A549 (cell line): ENCODE measurements around the gene TMEM269. TPM values are rescaled to one million over a fixed set of nuclear protein-coding genes. Genes with fewer than 3 reads are reported as not detected.

Experiments used
- ATAC-seq, 2 experiments: fragments of 200-7000 bp in 1 of 2; fragments of >200 bp in 1 of 2; cut with Nextera tagmentation in 1 of 2; cut with Tn5 transposase in 1 of 2; 3 replicates each; pipeline versions ENCODE4 v1.8.0 to v1.9.1; 2018 to 2020; ENCODE audit warnings: mild to moderate bottlenecking in 1 of 2, moderate library complexity in 1 of 2
- CTCF ChIA-PET: fragments of 300-600 bp; sonication (Branson Sonifier 250); formaldehyde crosslinking; extraction: SDS; loops from one replicate; lab custom pipeline; 2021; ENCODE audit warnings: antibody characterized with exemption, inconsistent platforms; lab: Yijun Ruan, JAX
- POLR2A ChIA-PET: fragments of 350-600 bp; formaldehyde crosslinking; extraction: SDS; loops from one replicate; lab custom pipeline; 2021; ENCODE audit warnings: antibody characterized with exemption, inconsistent platforms; lab: Yijun Ruan, JAX
- DNase-seq, 2 experiments: peaks; one replicate each; pipeline versions ENCODE4 v3.0.0 to v3.0.0-alpha.2; 2011 to 2016; ENCODE audit warnings: low read depth in 1 of 2, low spot score in 1 of 2
- FAIRE-seq: peaks from 2 replicates; lab custom pipeline; 2011; peaks lifted over from hg19 to GRCh38; lab: Jason Lieb, UNC
- H3K27ac ChIP-seq, 2 experiments: fragments of >200 bp; sonication (Bioruptor Twin); formaldehyde crosslinking; 3 replicates each; pipeline ENCODE4 v1.5.1; 2016 to 2017
- H3K4me1 ChIP-seq: fragments of >200 bp; sonication (Bioruptor Twin); formaldehyde crosslinking; 3 replicates; pipeline ENCODE4 v1.6.1; 2016
- H3K4me2 ChIP-seq: fragments of >200 bp; sonication (Bioruptor Twin); formaldehyde crosslinking; 3 replicates; pipeline ENCODE4 v1.6.1; 2016
- H3K4me3 ChIP-seq: fragments of >200 bp; sonication (Bioruptor Twin); formaldehyde crosslinking; 3 replicates; pipeline ENCODE4 v1.5.1; 2016
- H3K9me3 ChIP-seq: fragments of >200 bp; sonication (Bioruptor Twin); formaldehyde crosslinking; 3 replicates; pipeline ENCODE4 v1.6.1; 2016
- BHLHE40 ChIP-seq: IDR thresholded peaks from 2 replicates; pipeline ENCODE4 v1.6.1; 2012; ENCODE audit warnings: low read depth, low read length, inconsistent platforms
- CBX8 ChIP-seq: fragments of 200-600 bp; sonication (generic); IDR thresholded peaks from 2 replicates; pipeline ENCODE4 v1.6.1; 2016
- CHD2 ChIP-seq: fragments of 150-350 bp; IDR thresholded peaks from 2 replicates; pipeline ENCODE4 v1.6.1; 2014; ENCODE audit warnings: low read length; ENCODE audit not compliant: partially characterized antibody
- CTCF ChIP-seq: fragments of >200 bp; sonication (Bioruptor Twin); formaldehyde crosslinking; IDR thresholded peaks from 3 replicates; pipeline ENCODE4 v1.5.1; 2016
- E2F6 ChIP-seq: IDR thresholded peaks from 2 replicates; pipeline ENCODE4 v1.6.1; 2012; ENCODE audit warnings: low read depth, borderline replicate concordance
- ELK1 ChIP-seq: fragments of 150-350 bp; IDR thresholded peaks from 2 replicates; pipeline ENCODE4 v1.6.1; 2014; ENCODE audit warnings: low read depth, mild to moderate bottlenecking, low read length
- ESRRA ChIP-seq: fragments of 150-350 bp; IDR thresholded peaks from 2 replicates; pipeline ENCODE4 v1.6.1; 2014; ENCODE audit warnings: mild to moderate bottlenecking, low read length, borderline replicate concordance
- FOSB ChIP-seq: fragments of 250-450 bp; sonication (Bioruptor Pico); IDR thresholded peaks from 2 replicates; pipeline ENCODE4 v1.5.0; 2020; ENCODE audit warnings: mild to moderate bottlenecking, moderate library complexity
- FOSL2 ChIP-seq, 2 experiments: fragments of 450-650 bp in 1 of 2; fragments of >200 bp in 1 of 2; sonication (Bioruptor Twin) in 1 of 2; formaldehyde crosslinking; IDR thresholded peaks; 2 replicates each; pipeline versions ENCODE4 v1.5.0 to v1.6.1; 2016 to 2020; ENCODE audit warnings: mild to moderate bottlenecking in 1 of 2, moderate library complexity in 1 of 2
- FOXS1 ChIP-seq: fragments of 250-450 bp; sonication (Bioruptor Pico); IDR thresholded peaks from 2 replicates; pipeline ENCODE4 v1.5.0; 2020; ENCODE audit warnings: mild to moderate bottlenecking, moderate library complexity
- HDAC2 ChIP-seq: fragments of 200-600 bp; sonication (generic); IDR thresholded peaks from 2 replicates; pipeline ENCODE4 v1.6.1; 2016
- HOXB13 ChIP-seq: fragments of 250-450 bp; sonication (Bioruptor Pico); IDR thresholded peaks from 2 replicates; pipeline ENCODE4 v1.5.0; 2020; ENCODE audit warnings: low read depth, mild to moderate bottlenecking, moderate library complexity
- HOXB5 ChIP-seq: fragments of 250-450 bp; sonication (Bioruptor Pico); IDR thresholded peaks from 2 replicates; pipeline ENCODE4 v1.5.0; 2020; ENCODE audit warnings: mild to moderate bottlenecking, moderate library complexity
- KDM5A ChIP-seq: fragments of 200-600 bp; sonication (generic); IDR thresholded peaks from 2 replicates; pipeline ENCODE4 v1.6.1; 2016; ENCODE audit warnings: antibody characterized with exemption, mild to moderate bottlenecking
- NFE2L2 ChIP-seq: fragments of 150-350 bp; conservative IDR thresholded peaks from 2 replicates; pipeline ENCODE4 v1.6.1; 2014; ENCODE audit warnings: low read length
- RAD21 ChIP-seq, 2 experiments: fragments of >200 bp in 1 of 2; sonication (Bioruptor Twin) in 1 of 2; formaldehyde crosslinking in 1 of 2; IDR thresholded peaks in 1 of 2; conservative IDR thresholded peaks in 1 of 2; 2 replicates in 1 of 2; 3 replicates in 1 of 2; pipeline ENCODE4 v1.6.1; 2012 to 2018; ENCODE audit warnings: inconsistent platforms in 1 of 2
- RCOR1 ChIP-seq: fragments of 150-350 bp; IDR thresholded peaks from 2 replicates; pipeline ENCODE4 v1.6.1; 2014; ENCODE audit warnings: antibody characterized with exemption, low read length, low read depth
- SMC3 ChIP-seq: fragments of >200 bp; sonication (Bioruptor Twin); formaldehyde crosslinking; IDR thresholded peaks from 3 replicates; pipeline ENCODE4 v1.6.1; 2018; ENCODE audit warnings: inconsistent platforms
- SREBF2 ChIP-seq: fragments of 450-650 bp; IDR thresholded peaks from 2 replicates; pipeline ENCODE4 v1.6.1; 2014; ENCODE audit warnings: mild to moderate bottlenecking, moderate library complexity
- ZNF302 ChIP-seq: fragments of 250-450 bp; sonication (Bioruptor Pico); IDR thresholded peaks from 2 replicates; pipeline ENCODE4 v1.9.0; 2021; ENCODE audit warnings: inconsistent platforms, mild to moderate bottlenecking, moderate library complexity
- ZSCAN20 ChIP-seq: fragments of 250-450 bp; sonication (Bioruptor Pico); IDR thresholded peaks from 2 replicates; pipeline ENCODE4 v1.8.0; 2022; ENCODE audit warnings: mild to moderate bottlenecking, moderate library complexity
- WGBS: methylation state at CpG from one replicate; pipeline ENCODE4 v1.1.6; 2017; ENCODE audit errors: missing lambda C conversion rate; 5-methylcytosine and 5-hydroxymethylcytosine counted together
- polyA plus RNA-seq, 4 experiments: library from polyadenylated mRNA; depleted of rRNA in 3 of 4; stranded (reverse); fragments of >200 nt; fragmentation: RNase III in 1 of 4; extraction: RNeasy Plus Mini Kit Qiagen cat#74134 plus additional on column Dnase treatment in 1 of 4; gene quantifications; 2 replicates in 3 of 4; 3 replicates in 1 of 4; pipeline ENCODE4 v1.2.3, GENCODE V29; 2011 to 2017

The TMEM269 gene
- polyA plus RNA-seq, 2 of the 4 experiments (the other 2 are of a cell fraction): 0.21 TPM

- no peaks in the 10 kb centered on the region for H3K4me1 ChIP-seq
- no peak for FAIRE-seq
- CTCF ChIA-PET: interaction anchor here (0.5 to 5.2 kb wide), 13 partner anchors 9 to 583 kb away, joined by 3 to 21 read pairs (median 3); partner anchors contain the start of genes C1orf50 and P3H1
- TF ChIP-seq RAD21 (conservative IDR thresholded peaks at IDR 0.05 in 1 of 2, IDR thresholded peaks at IDR 0.05 in 1 of 2): peak; percentile 30 to 33; a peak in 3 of 5 replicates
- TF ChIP-seq CBX8: no peak
- no peak for TF ChIP-seq HOXB5 (CRISPR knock-in tag)
- TF ChIP-seq NFE2L2: no peak
- TF ChIP-seq HDAC2: no peak
- TF ChIP-seq SMC3: peak; percentile 45
- TF ChIP-seq ELK1: no peak
- TF ChIP-seq HOXB13 (CRISPR knock-in tag): no peak
- no peak for TF ChIP-seq SREBF2
- peak; percentile 50 for TF ChIP-seq CTCF
- TF ChIP-seq, all 56 proteins: peak for 3
- H3K9me3 ChIP-seq: no peaks in the 10 kb centered on the region
- H3K4me2 ChIP-seq: no peak overlapping the region
- ATAC-seq: peak; percentile 91 to 93
- WGBS: 64% methylated on average over 17 of the region's 17 CpGs
- H3K27ac ChIP-seq: no peak overlapping the region
- POLR2A ChIA-PET: interaction anchor here (1.4 kb wide), 1 partner anchor 10 kb away, joined by 4 read pairs; the partner anchor contains the start of genes C1orf50 and P3H1
- no peak overlapping the region for H3K4me3 ChIP-seq
- DNase-seq: peak; percentile 56 to 70
These were observed 27.6 kb upstream of the TMEM269 start for GRCh38 chr1:42756956-42757891.

- H3K27ac ChIP-seq: no peak overlapping the region
- no peak overlapping the region for H3K4me3 ChIP-seq
- no peaks in the 10 kb centered on the region for H3K9me3 ChIP-seq
- POLR2A ChIA-PET: interaction anchor here (1.4 kb wide), 1 partner anchor 9 kb away, joined by 4 read pairs; the partner anchor contains the start of genes C1orf50 and P3H1
- no peaks in the 10 kb centered on the region for H3K4me1 ChIP-seq
- FAIRE-seq (no peak), DNase-seq (no peak)
- TF ChIP-seq HOXB5 (CRISPR knock-in tag) (no peak), RCOR1 (no peak), NFE2L2 (no peak), SREBF2 (no peak), ESRRA (no peak), ZNF302 (CRISPR knock-in tag) (no peak), FOSB (no peak), FOXS1 (CRISPR knock-in tag) (no peak), E2F6 (no peak), CHD2 (no peak), ZSCAN20 (CRISPR knock-in tag) (no peak), KDM5A (no peak), HDAC2 (no peak), BHLHE40 (no peak), FOSL2 (IDR thresholded peaks at IDR 0.05) (no peak), FOSL2 (CRISPR knock-in tag; IDR thresholded peaks at IDR 0.05) (no peak), CBX8 (no peak), RAD21 (conservative IDR thresholded peaks at IDR 0.05 in 1 of 2, IDR thresholded peaks at IDR 0.05 in 1 of 2) (no peak)
- TF ChIP-seq, all 56 proteins: peak for 0
- no peak for ATAC-seq
- H3K4me2 ChIP-seq: no peak overlapping the region
- CTCF ChIA-PET: interaction anchor here (0.5 to 5.2 kb wide), 9 partner anchors 9 to 584 kb away, joined by 3 to 21 read pairs (median 3); partner anchors contain the start of genes C1orf50 and P3H1
These were observed 26.9 kb upstream of the TMEM269 start for GRCh38 chr1:42757892-42758275.
